GM19395 (cell line): ENCODE data around the gene NUP153.

ENCODE experiments used
- ATAC-seq: cut with Tn5 transposase; IDR thresholded peaks from one replicate; pipeline ENCODE4 v1.9.1; 2021; ENCODE audit warnings: mild to moderate bottlenecking, moderate library complexity; ENCODE audit not compliant: unreplicated experiment

The NUP153 gene

GRCh38 chr6:17574866-17575560, 131.7 kb downstream of the NUP153 start:
- ATAC-seq: no peak

GRCh38 chr6:17565399-17565798, 141.3 kb downstream of the NUP153 start:
- ATAC-seq: no peak
